Cardiac fibroblast (primary cell): ENCODE measurements around the gene SPON2.

Experiments used
- DNase-seq, 2 donors: peaks; one replicate each; pipeline versions ENCODE4 v3.0.0 to v3.0.0-alpha.2; 2010; ENCODE audit warnings: low read depth in 2 of 2
- H3K4me3 ChIP-seq, 2 donors: replicated peaks in 1 of 2; 1 replicate in 1 of 2; 2 replicates in 1 of 2; pipeline ENCODE4 v1.5.1; 2011; ENCODE audit warnings: low read depth in 2 of 2, low read length in 2 of 2, mild to moderate bottlenecking in 2 of 2, moderate library complexity in 1 of 2
- CTCF ChIP-seq: IDR thresholded peaks from one replicate; pipeline ENCODE4 v1.5.1; 2011; ENCODE audit warnings: low read depth, mild to moderate bottlenecking, low read length, inconsistent platforms

Gene SPON2

GRCh38 chr4:1208970-1209704 lies 36.8 kb upstream of the SPON2 start:
- H3K4me3 ChIP-seq = no peak overlapping the region
- no peak for TF ChIP-seq CTCF
- DNase-seq = peak; percentile 40 to 71

- peak; percentile 28 to 58 for DNase-seq
- no peak overlapping the region for H3K4me3 ChIP-seq
- no peak for TF ChIP-seq CTCF
These were observed 36.0 kb upstream of the SPON2 start for GRCh38 chr4:1208266-1208961.

- no peak for TF ChIP-seq CTCF
- peak; percentile 67 to 91 for DNase-seq
- H3K4me3 ChIP-seq = no peak overlapping the region
These were observed 35.4 kb upstream of the SPON2 start for GRCh38 chr4:1207603-1208265.

- DNase-seq = no peak
- no peak overlapping the region for H3K4me3 ChIP-seq
- TF ChIP-seq CTCF = no peak
These were observed 34.7 kb upstream of the SPON2 start for GRCh38 chr4:1207157-1207470.

- no peak for DNase-seq
- TF ChIP-seq CTCF = no peak
These were observed 34.1 kb upstream of the SPON2 start for GRCh38 chr4:1206299-1207156.

GRCh38 chr4:1205586-1206298 lies 33.4 kb upstream of the SPON2 start:
- TF ChIP-seq CTCF = no peak
- H3K4me3 ChIP-seq = no peak overlapping the region
- DNase-seq = no peak

More at GRCh38 chr4:1206299-1207156, 34.1 kb upstream of the SPON2 start:
- H3K4me3 ChIP-seq = no peak overlapping the region
